Measurements from ENCODE around the gene SEMG2.

The SEMG2 gene

GRCh38 chr20:45206725-45207124 lies 14.4 kb upstream of the SEMG2 start, which contains the start of gene SEMG1:
Gene SEMG1 (plus strand): TSS chr20:45207033. CDS start chr20:45207054, 21 bp downstream.
- CTCF ChIA-PET = no interaction called here
- POLR2A ChIA-PET (ENCODE audit: low non-redundant PET) = no interaction called here
- TF ChIP-seq CTCF (conservative IDR thresholded peaks at IDR 0.05; ENCODE audit: low read depth) = no peak
- no peak for DNase-seq (ENCODE audit: low spot score)
- no peak within 1 kb of the TSS for H3K27ac ChIP-seq

DNA sequence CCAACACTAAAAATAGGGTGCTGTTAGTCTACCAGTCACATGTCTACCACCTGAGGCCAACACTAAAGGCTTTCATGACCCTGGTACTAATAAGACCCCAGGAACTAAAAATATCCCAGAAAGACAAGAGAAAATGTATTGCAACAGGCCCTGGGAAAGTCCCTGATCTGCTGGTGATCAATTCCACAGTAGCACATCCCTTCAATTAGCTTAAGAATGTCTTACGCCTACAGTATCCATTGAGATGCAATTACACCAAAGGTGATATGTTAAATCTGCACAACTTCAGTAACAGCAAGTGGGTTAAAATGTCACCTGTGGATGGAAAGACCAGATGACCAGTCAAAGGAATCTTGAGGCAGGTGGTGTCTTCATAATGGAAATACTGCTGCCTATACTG lies 11.2 kb upstream of the SEMG2 start:
- TF ChIP-seq CTCF (conservative IDR thresholded peaks at IDR 0.05; ENCODE audit: low read depth) = no peak
- no peak overlapping the region for H3K27ac ChIP-seq
- CTCF ChIA-PET = interaction anchor here (0.6 to 0.8 kb wide), 2 partner anchors 84 to 383 kb away, joined by 3 read pairs; no protein-coding TSS in a partner anchor
- POLR2A ChIA-PET (ENCODE audit: low non-redundant PET) = no interaction called here
- no peak for DNase-seq (ENCODE audit: low spot score)

GRCh38 chr20:45211569-45212474 lies 9.4 kb upstream of the SEMG2 start:
- no peak overlapping the region for H3K27ac ChIP-seq
- ChIA-PET CTCF (no interaction called here), POLR2A (ENCODE audit: low non-redundant PET) (no interaction called here)
- no peak for DNase-seq (ENCODE audit: low spot score)
- no peak for TF ChIP-seq CTCF (conservative IDR thresholded peaks at IDR 0.05; ENCODE audit: low read depth)

- POLR2A ChIA-PET (ENCODE audit: low non-redundant PET) = no interaction called here
- TF ChIP-seq CTCF (conservative IDR thresholded peaks at IDR 0.05; ENCODE audit: low read depth) = no peak
- CTCF ChIA-PET = no interaction called here
- H3K27ac ChIP-seq = no peak overlapping the region
- DNase-seq (ENCODE audit: low spot score) = no peak
Observed at GRCh38 chr20:45212836-45213235, 8.3 kb upstream of the SEMG2 start.

GRCh38 chr20:45218124-45218523 lies 3.0 kb upstream of the SEMG2 start:
- CTCF ChIA-PET = interaction anchor here (0.6 to 1.3 kb wide), 3 partner anchors 16 to 80 kb away, joined by 3 to 5 read pairs (median 4); no protein-coding TSS in a partner anchor

GRCh38 chr20:45218636-45219035 lies 2.5 kb upstream of the SEMG2 start:
- no peak for DNase-seq (ENCODE audit: low spot score)
- TF ChIP-seq CTCF (conservative IDR thresholded peaks at IDR 0.05; ENCODE audit: low read depth) = no peak
- ChIA-PET CTCF (interaction anchor here (0.6 to 1.0 kb wide), 2 partner anchors 15 to 80 kb away, joined by 3 to 5 read pairs; no protein-coding TSS in a partner anchor), POLR2A (ENCODE audit: low non-redundant PET) (no interaction called here)
- H3K27ac ChIP-seq = no peak overlapping the region

More at GRCh38 chr20:45218124-45218523, 3.0 kb upstream of the SEMG2 start:
- no peak for TF ChIP-seq CTCF (conservative IDR thresholded peaks at IDR 0.05; ENCODE audit: low read depth)
- DNase-seq (ENCODE audit: low spot score) = no peak
- POLR2A ChIA-PET (ENCODE audit: low non-redundant PET) = no interaction called here
- H3K27ac ChIP-seq = no peak overlapping the region
